GM21723 (cell line): Measurements from ENCODE around the gene PROM2.
"Not testable (repeated sequence)": the region's sequence is repeated elsewhere in the genome, so short reads cannot be mapped to it uniquely, and the experiment has no call there.

ENCODE experiments used
- ATAC-seq: cut with Tn5 transposase; IDR thresholded peaks from one replicate; pipeline ENCODE4 v1.9.1; 2021; ENCODE audit warnings: mild to moderate bottlenecking, moderate library complexity; ENCODE audit not compliant: unreplicated experiment

PROM2 gene

DNA sequence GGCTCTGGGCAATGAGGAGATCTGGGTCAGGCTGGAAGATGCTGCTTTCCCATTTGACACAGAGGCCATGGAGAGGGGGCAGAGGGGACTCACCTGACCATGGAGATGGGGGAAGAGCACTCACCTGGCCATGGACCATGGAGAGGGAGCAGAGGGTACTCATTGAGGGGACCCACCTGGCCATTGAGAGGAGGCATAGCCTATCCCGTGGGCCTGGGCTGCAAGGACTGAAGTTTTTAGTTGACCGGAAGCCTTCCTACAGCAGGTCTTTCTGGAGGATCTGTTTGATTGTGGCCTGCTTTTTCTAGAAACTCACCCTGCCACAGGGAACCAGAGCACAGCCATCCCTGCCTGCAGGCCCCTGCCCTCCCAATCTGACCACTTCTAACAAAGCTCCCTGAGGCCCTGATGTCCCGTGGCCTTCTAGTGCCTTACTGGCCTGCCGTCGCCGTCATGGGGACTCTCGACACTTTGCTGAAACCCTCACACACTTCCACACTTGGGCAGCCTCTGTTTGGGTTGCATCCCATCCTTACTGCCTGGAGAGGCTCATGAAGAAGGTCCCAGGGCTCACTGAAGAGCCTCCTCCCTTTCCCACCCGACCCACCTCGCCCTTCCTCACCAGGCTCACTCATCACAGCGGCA, 5.1 kb upstream of the PROM2 start:
- ATAC-seq, result no peak

- not testable (repeated sequence) for ATAC-seq
Observed at GRCh38 chr2:95269745-95270144, 4.5 kb upstream of the PROM2 start.

DNA sequence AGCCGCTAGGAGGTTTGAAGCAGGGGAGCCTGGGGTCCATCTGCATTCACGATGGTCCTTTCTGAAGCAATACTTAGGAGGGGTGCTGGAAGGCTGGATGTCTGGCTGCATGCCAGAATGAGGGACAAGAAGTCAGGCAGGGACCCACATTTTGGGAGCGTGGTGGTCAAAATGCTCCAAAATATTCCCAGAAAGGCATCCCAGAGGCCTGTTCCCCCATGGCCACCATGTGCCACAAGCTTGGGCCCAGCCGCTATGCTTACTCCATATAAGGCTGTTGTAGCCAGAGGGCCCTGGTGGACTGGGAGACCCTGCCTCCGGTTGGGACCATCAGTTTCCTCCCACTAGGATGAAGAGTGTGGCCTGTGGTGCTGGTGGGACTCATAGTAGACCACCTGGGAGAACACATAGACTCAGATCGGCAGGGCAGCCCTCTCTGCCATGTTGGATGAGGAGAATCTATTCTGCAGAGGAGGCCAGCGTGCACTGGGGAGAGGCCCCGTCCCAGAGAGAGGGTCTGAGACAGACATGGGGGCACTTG, 3.6 kb upstream of the PROM2 start:
- ATAC-seq, result no peak

GRCh38 chr2:95271381-95271971, 2.8 kb upstream of the PROM2 start:
- no peak for ATAC-seq

GRCh38 chr2:95272299-95272751, 1.9 kb upstream of the PROM2 start:
- ATAC-seq, result no peak

- ATAC-seq, result no peak
Observed at GRCh38 chr2:95272781-95273180, 1.5 kb upstream of the PROM2 start.

DNA sequence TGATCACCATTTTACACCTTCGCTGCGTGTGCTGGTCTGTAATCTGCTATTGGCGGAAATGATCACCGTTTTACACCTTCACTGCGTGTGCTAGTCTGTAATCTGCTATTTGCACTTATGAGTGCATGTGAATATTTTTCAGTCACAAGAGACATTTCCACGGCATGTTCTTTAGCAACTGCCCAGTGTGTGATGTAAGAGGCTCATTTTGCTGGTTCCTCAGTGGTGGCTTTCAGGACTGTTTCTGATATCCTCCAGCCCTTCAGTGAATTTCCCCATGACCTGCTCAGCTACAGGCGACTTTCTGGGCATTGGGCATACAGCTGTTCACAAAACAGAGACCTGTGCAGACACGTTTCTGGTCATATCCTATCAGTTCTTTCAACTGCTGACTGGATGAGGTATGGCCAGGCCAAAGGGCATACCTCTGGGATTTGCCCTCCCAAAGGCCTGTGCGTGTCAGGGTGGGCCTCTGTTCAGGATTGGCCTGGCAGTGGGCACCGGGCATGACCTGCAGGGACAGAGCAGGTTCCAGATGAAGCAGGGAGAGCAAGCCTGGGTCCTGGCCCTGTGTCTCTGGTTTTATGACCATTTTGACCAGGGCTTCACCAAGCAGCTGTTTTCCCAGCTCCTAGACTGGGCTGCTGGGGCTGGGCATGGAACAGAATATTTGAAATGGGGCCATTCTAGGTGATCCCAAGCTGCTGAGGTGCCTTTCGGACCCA, 521 bp upstream of the PROM2 start:
- no peak for ATAC-seq

DNA sequence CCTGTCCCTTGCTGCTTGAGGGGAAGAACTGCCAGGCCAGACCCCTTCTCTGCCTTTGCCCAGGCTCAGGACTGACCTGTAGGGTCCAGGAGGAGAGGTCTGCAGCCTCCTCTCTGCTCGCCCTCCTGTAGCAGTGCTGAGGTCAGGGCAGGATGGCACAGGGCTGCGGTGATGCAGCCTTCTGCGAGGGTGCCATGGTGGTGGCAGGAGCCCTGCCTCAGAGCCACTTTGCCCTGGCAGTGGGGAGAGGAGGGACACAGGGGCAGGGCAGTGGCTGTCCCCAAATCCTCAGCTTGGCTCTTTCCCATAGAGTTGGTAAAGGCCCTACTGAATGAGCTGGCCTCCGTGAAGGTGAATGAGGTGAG, 884 bp downstream of the PROM2 start:
- no peak for ATAC-seq

DNA sequence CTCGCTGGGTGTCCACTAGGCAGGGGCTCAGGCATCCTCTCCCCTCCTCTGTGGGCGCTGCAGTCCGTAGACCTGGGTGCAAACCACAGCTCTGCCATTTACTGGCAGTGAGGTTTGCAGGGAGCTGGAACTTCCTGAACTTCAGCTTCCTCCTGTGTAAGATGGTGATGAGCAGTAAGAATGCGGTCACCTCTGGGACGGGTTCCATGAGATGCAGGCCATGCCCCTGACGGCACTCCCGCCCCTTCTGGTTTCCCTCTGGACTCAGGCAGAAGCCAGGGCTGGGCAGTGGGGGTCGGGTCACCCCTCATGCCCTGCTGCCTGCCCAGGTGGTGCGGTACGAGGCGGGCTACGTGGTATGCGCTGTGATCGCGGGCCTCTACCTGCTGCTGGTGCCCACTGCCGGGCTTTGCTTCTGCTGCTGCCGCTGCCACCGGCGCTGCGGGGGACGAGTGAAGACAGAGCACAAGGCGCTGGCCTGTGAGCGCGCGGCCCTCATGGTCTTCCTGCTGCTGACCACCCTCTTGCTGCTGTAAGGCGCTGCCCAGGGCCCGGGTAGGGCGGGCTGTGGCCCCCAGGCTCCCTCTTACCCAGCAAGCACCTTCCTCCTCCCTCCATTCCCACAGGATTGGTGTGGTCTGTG, 1.5 kb downstream of the PROM2 start:
- no peak for ATAC-seq

DNA sequence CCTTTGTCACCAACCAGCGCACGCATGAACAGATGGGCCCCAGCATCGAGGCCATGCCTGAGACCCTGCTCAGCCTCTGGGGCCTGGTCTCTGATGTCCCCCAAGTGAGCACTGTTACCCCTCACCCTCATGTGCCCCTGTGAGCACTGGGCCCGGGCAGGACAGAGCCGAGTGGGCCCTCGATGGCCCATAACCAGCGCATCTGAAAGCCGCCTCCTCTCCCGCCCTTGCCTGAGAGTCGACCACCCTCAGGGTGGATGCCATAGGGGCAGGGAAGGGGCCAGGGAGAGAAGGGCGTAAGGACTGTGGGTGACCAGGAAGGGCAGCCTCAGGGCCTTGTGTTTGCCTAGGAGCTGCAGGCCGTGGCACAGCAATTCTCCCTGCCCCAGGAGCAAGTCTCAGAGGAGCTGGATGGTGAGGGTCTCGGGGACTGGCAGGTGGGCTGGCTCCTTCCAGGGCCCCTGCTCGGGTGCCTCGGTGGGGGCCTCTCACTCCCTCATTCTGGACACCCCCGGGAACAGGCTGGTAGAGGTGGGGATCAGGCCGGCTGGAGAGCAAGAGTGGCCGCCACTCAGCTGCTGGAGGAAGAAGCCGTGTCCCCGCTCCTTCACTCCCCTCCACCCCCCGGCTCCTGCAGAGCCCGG, 2.1 kb downstream of the PROM2 start:
- no peak for ATAC-seq

DNA sequence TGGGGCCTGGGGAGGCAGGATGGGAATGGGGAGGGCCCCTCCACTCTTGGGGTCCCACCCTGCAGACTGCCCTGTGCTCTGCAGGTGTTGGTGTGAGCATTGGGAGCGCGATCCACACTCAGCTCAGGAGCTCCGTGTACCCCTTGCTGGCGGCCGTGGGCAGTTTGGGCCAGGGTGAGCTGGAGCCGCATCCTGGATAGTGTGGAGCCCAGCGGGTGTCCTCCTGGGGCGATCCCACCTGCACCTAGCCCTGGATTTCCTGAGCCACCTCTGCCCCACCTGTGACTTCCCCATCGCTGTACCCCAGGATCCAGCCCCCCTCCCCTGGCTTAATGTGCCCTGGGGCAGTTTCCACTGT, 2.6 kb downstream of the PROM2 start:
- no peak for ATAC-seq

GRCh38 chr2:95277246-95277906, 3.1 kb downstream of the PROM2 start:
- ATAC-seq, result no peak

- ATAC-seq, result no peak
Observed at GRCh38 chr2:95278051-95278471, 3.8 kb downstream of the PROM2 start.

DNA sequence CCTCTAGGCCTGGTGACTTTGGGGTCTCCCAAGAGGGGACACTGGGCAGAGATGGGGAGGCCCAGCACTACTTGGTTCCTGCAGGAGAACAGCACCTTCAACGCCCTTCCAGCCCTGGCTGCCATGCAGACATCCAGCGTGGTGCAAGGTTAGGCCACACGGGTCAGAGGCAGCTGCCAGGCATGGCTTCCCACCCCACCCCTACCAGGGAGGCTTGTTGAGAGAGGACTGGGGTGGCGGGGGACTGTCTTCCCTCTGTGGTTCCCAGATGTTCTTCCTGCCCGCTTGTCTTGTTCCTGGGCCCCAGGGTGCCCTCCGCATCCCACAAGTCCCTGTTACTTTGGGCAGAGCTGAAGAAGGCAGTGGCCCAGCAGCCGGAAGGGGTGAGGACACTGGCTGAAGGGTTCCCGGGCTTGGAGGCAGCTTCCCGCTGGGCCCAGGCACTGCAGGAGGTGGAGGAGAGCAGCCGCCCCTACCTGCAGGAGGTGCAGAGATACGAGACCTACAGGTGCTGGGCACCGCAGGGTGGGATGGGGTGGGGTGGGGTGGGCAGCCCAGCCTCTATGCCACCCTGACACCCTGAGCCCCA, 4.5 kb downstream of the PROM2 start:
- ATAC-seq, result no peak

DNA sequence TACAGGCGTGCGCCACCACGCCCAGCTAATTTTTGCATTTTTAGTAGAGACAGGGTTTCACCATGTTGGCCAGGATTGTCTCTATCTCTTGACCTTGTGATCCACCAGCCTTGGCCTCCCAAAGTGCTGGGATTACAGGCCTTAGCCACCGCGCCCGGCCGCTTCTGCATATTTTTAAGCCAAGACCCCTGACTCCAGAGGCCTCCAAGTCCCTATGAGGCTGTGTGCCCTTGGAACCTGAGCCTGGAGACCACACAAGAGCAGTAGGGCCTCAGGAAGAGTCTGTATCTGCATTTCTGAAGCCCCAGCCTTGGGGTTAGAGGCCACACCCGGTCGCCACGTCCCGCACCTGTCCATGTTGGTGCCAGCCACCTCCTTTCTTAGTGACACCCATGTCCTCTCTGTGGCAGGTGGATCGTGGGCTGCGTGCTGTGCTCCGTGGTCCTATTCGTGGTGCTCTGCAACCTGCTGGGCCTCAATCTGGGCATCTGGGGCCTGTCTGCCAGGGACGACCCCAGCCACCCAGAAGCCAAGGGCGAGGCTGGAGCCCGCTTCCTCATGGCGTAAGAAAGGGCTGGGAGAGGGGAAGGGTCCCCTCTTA, 5.3 kb downstream of the PROM2 start:
- no peak for ATAC-seq

DNA sequence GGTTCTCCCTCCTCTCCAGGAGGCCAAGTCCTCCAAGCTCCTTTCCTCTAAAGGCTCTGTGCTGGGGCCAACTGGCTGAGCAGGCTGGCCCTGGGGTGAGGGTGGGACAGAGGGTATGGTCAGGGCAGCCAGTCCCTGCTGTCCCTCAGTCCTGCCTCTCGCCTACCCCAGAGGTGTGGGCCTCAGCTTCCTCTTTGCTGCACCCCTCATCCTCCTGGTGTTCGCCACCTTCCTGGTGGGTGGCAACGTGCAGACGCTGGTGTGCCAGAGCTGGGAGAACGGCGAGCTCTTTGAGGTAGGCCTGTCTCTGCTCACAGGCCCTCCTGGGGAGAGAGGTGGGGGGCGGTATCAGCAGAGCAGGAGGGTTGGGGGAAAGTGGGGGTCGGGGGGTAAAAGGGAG, 6.8 kb downstream of the PROM2 start:
- ATAC-seq, result no peak

DNA sequence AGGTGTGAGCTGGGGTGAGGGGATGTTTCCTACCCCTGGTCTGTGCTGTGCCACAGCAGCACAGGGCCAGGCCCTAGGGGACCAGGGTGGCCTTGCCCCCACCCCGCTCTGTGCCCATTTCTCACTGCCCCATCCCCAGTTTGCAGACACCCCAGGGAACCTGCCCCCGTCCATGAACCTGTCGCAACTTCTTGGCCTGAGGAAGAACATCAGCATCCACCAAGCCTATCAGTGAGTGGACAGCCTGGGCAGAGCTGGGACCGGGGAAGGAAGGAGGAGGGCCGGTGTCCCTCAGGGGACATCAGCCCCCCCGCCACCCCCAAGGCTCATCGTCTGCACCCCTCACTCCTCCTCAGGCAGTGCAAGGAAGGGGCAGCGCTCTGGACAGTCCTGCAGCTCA, 7.5 kb downstream of the PROM2 start:
- no peak for ATAC-seq

- ATAC-seq, result no peak
Observed at GRCh38 chr2:95282458-95282857, 8.2 kb downstream of the PROM2 start.

GRCh38 chr2:95283562-95283961, 9.3 kb downstream of the PROM2 start:
- ATAC-seq, result no peak
